Right atrium auricular region (tissue), 2 donors: ENCODE measurements around the gene OGFOD2. TPM values are rescaled to one million over a fixed set of nuclear protein-coding genes. Genes with fewer than 3 reads are reported as not detected.

Experiments used
- DNase-seq: peaks from one replicate; pipeline ENCODE4 v3.0.0-alpha.2; 2019; ENCODE audit warnings: low spot score
- H3K27ac ChIP-seq, 2 donors: fragments of 200-600 bp; sonication (generic); 1 replicate in 1 of 2; 2 replicates in 1 of 2; pipeline ENCODE4 v1.5.1; 2016 to 2019
- H3K27me3 ChIP-seq, 2 donors: fragments of 200-600 bp; sonication (generic); one replicate each; pipeline versions ENCODE4 v1.5.1 to v1.6.0; 2017 to 2019
- H3K36me3 ChIP-seq: fragments of 200-600 bp; sonication (generic); one replicate; pipeline ENCODE4 v1.5.1; 2016
- H3K4me1 ChIP-seq, 2 donors: fragments of 200-600 bp; sonication (generic); one replicate each; pipeline versions ENCODE4 v1.5.1 to v1.6.0; 2017 to 2019
- H3K4me3 ChIP-seq, 2 donors: fragments of 200-600 bp; sonication (generic); 1 replicate in 1 of 2; 2 replicates in 1 of 2; pipeline ENCODE4 v1.5.1; 2017 to 2019; ENCODE audit warnings: mild to moderate bottlenecking in 1 of 2, moderate library complexity in 1 of 2
- H3K9me3 ChIP-seq, 2 donors: fragments of 200-600 bp; sonication (generic); one replicate each; pipeline ENCODE4 v1.5.1; 2019
- microRNA-seq, 2 donors: library from miRNA; unstranded; fragments of <30 nt; microRNA quantifications; one replicate each; pipeline ENCODE4, GENCODE V29; 2016 to 2017; ENCODE audit warnings: borderline number of aligned reads in 2 of 2, borderline replicate concordance in 1 of 2
- total RNA-seq, 2 donors: library from RNA; depleted of rRNA; stranded (reverse); fragments of >200 nt; gene quantifications; one replicate each; pipeline ENCODE4 v1.1.0, GENCODE V29; 2016
- TF ChIP-seq, protein P1 (sequence below), 2 donors: fragments of 200-600 bp; sonication (generic); IDR thresholded peaks; one replicate each; pipeline ENCODE4 v1.5.1; 2019; ENCODE audit warnings: antibody characterized with exemption in 2 of 2

Gene OGFOD2
- total RNA-seq, 2 donors from 2014 or later, result 4.9 to 6.8 TPM

DNA sequence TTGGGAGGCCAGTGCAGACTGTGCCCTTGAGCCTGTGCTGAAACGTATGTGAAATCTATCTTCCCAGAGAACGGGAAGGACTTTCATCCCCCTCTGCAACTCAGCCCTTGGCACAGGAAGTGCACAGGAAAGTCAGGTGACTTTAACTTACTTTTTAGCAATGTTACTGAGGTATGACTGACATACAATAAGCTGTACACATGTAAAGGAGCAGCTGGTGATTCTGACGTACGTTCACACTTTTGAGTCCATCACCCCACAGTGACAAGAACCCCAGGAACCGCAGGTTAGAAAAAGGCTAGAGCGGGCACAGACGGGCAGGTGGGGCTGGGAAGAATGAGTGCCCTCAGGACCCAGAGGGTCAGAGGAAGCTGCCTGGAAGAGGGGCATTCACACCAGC lies 53.4 kb downstream of the OGFOD2 start:
- TF ChIP-seq, protein P1, sequence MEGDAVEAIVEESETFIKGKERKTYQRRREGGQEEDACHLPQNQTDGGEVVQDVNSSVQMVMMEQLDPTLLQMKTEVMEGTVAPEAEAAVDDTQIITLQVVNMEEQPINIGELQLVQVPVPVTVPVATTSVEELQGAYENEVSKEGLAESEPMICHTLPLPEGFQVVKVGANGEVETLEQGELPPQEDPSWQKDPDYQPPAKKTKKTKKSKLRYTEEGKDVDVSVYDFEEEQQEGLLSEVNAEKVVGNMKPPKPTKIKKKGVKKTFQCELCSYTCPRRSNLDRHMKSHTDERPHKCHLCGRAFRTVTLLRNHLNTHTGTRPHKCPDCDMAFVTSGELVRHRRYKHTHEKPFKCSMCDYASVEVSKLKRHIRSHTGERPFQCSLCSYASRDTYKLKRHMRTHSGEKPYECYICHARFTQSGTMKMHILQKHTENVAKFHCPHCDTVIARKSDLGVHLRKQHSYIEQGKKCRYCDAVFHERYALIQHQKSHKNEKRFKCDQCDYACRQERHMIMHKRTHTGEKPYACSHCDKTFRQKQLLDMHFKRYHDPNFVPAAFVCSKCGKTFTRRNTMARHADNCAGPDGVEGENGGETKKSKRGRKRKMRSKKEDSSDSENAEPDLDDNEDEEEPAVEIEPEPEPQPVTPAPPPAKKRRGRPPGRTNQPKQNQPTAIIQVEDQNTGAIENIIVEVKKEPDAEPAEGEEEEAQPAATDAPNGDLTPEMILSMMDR (IDR thresholded peaks at IDR 0.05), result no peak
- H3K4me1 ChIP-seq, result no peaks in the 10 kb centered on the region
- H3K27me3 ChIP-seq, result no peaks in the 10 kb centered on the region
- DNase-seq, result no peak
- H3K27ac ChIP-seq, result no peak overlapping the region
- no peaks in the 10 kb centered on the region for H3K9me3 ChIP-seq
- H3K36me3 ChIP-seq, result peaks cover 5% of the 10 kb centered on the region
- no peak overlapping the region for H3K4me3 ChIP-seq

- H3K4me3 ChIP-seq, result no peak overlapping the region
- DNase-seq, result no peak
- no peak overlapping the region for H3K27ac ChIP-seq
- H3K36me3 ChIP-seq, result peaks cover 14% of the 10 kb centered on the region
- H3K9me3 ChIP-seq, result no peaks in the 10 kb centered on the region
- TF ChIP-seq, protein P1 (IDR thresholded peaks at IDR 0.05), result no peak
- no peaks in the 10 kb centered on the region for H3K27me3 ChIP-seq
- no peaks in the 10 kb centered on the region for H3K4me1 ChIP-seq
Measured at GRCh38 chr12:123029550-123029949, 54.5 kb downstream of the OGFOD2 start.

Small RNAs within 50 kb of the gene (microRNA-seq; reads per million reads assigned to microRNA genes)
- gene MIR4304, result 0 reads per million in 2 donors

Other genes starting within 250 kb of the OGFOD2 start
- gene HCAR1, start 244.4 kb upstream of the OGFOD2 start, total RNA-seq, result under 1 TPM in 1 of 2 donors, not detected in 1; 0.12 TPM
- 10 to 100 TPM; 14.7 to 16.1 TPM for gene DENR, start 222.4 kb upstream of the OGFOD2 start, total RNA-seq
- under 1 TPM; 0.48 to 0.67 TPM for gene CCDC62, start 200.7 kb upstream of the OGFOD2 start, total RNA-seq
- 10 to 100 TPM; 32.4 to 43.8 TPM for gene HIP1R, start 139.8 kb upstream of the OGFOD2 start, total RNA-seq
- 10 to 100 TPM; 28.5 to 41.1 TPM for gene VPS37B, start 79.1 kb upstream of the OGFOD2 start, total RNA-seq
- gene ABCB9, start 8.8 kb upstream of the OGFOD2 start, total RNA-seq, result 1 to 10 TPM; 4.9 to 5.7 TPM
- gene ARL6IP4, start 5.4 kb downstream of the OGFOD2 start, total RNA-seq, result 100 to 1,000 TPM; 157 to 284 TPM
- 10 to 100 TPM in 1 of 2 donors, 1 to 10 TPM in 1; 9.4 to 10.5 TPM for gene PITPNM2, start 175.8 kb downstream of the OGFOD2 start, total RNA-seq